Measurements from ENCODE around the gene UBLCP1.

DNA sequence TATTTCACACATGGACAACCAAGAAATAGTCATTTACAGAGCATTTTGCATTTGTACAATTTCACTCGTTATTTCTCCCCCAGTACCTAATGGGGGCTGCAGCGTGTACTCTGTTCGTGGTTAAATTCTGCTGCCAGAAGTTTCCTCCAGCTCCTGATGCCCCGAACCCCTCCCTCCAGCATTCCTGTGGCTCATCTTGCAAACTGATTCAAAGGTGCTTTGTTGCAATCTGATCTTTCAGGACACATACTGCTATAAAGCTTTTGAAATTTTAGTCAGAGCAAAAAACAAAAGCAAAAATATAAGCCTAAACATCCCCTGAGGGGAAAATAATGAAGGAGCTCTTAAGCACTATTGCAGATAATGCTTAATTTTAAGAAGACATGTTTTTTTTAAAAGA lies 27.7 kb downstream of the UBLCP1 start:
- TF ChIP-seq CTCF (IDR thresholded peaks at IDR 0.05), result no peak
- TF ChIP-seq POLR2A (IDR thresholded peaks at IDR 0.05), result no peak
